ENCODE results near the gene C6orf89. TPM values are rescaled to one million over a fixed set of nuclear protein-coding genes. Genes with fewer than 3 reads are reported as not detected.

The C6orf89 gene
- total and polyA plus RNA-seq, 10 donors: 5.7 to 49.8 (median 34.7) TPM

- H3K27me3 ChIP-seq (replicated peaks in 1 of 7): no peaks in the 10 kb centered on the region
- intact Hi-C loops (cut with DNase I; ENCODE audit: low total_unique reads): no loop called here
- peaks cover 0 to 88% (median 24%) of the 10 kb centered on the region in 6 donors for H3K36me3 ChIP-seq
- H3K4me1 ChIP-seq: peaks cover 0 to 12% (median 0%) of the 10 kb centered on the region in 6 donors
- H3K4me3 ChIP-seq: no peak overlapping the region
- no peak for DNase-seq
- no peaks in the 10 kb centered on the region for H3K9me3 ChIP-seq
- TF ChIP-seq CTCF (IDR thresholded peaks at IDR 0.05 in 8 of 11, conservative IDR thresholded peaks at IDR 0.05 in 3 of 11): no peak
- TF ChIP-seq POLR2A (IDR thresholded peaks at IDR 0.05): no peak
- no peak for TF ChIP-seq POLR2AphosphoS5 (IDR thresholded peaks at IDR 0.05)
- no peak overlapping the region for H3K27ac ChIP-seq
- WGBS, 5 donors: 84 to 96% (median 91%) methylated on average over 4 of the region's 4 CpGs
Observed at GRCh38 chr6:36862848-36863382, 22.8 kb upstream of the C6orf89 start.

- WGBS, 5 donors: 91 to 95% (median 93%) methylated on average over 12 of the region's 12 CpGs
- DNase-seq: no peak
- H3K4me3 ChIP-seq: no peak overlapping the region
- intact Hi-C loops (cut with DNase I; ENCODE audit: low total_unique reads): no loop called here
- H3K27ac ChIP-seq: no peak overlapping the region
- H3K9me3 ChIP-seq: no peaks in the 10 kb centered on the region
- peaks cover 0 to 22% (median 0%) of the 10 kb centered on the region in 6 donors for H3K4me1 ChIP-seq
- TF ChIP-seq POLR2A (IDR thresholded peaks at IDR 0.05): no peak
- TF ChIP-seq CTCF (IDR thresholded peaks at IDR 0.05 in 8 of 11, conservative IDR thresholded peaks at IDR 0.05 in 3 of 11): no peak
- no peak for TF ChIP-seq POLR2AphosphoS5 (IDR thresholded peaks at IDR 0.05)
- H3K27me3 ChIP-seq (replicated peaks in 1 of 7): no peaks in the 10 kb centered on the region
- peaks cover 0 to 91% (median 29%) of the 10 kb centered on the region in 6 donors for H3K36me3 ChIP-seq
Observed at GRCh38 chr6:36863670-36864540, 21.8 kb upstream of the C6orf89 start.

- H3K27ac ChIP-seq: no peak overlapping the region
- intact Hi-C loops (cut with DNase I; ENCODE audit: low total_unique reads): no loop called here
- no peak for DNase-seq
- no peaks in the 10 kb centered on the region for H3K9me3 ChIP-seq
- peaks cover 0 to 22% (median 0%) of the 10 kb centered on the region in 6 donors for H3K4me1 ChIP-seq
- 76 to 84% (median 81%) methylated on average over 2 of the region's 2 CpGs for WGBS, 5 donors
- no peaks in the 10 kb centered on the region for H3K27me3 ChIP-seq (replicated peaks in 1 of 7)
- no peak for TF ChIP-seq POLR2A (IDR thresholded peaks at IDR 0.05)
- no peak for TF ChIP-seq POLR2AphosphoS5 (IDR thresholded peaks at IDR 0.05)
- TF ChIP-seq CTCF (IDR thresholded peaks at IDR 0.05 in 8 of 11, conservative IDR thresholded peaks at IDR 0.05 in 3 of 11): no peak
- H3K4me3 ChIP-seq: no peak overlapping the region
- peaks cover 0 to 100% (median 38%) of the 10 kb centered on the region in 6 donors for H3K36me3 ChIP-seq
Observed at GRCh38 chr6:36865835-36866234, 19.9 kb upstream of the C6orf89 start.
